Mammary epithelial cell (primary cell): ENCODE measurements around the gene PFN2.

Experiments used
- EZH2 ChIP-seq: IDR thresholded peaks from 2 replicates; pipeline ENCODE4 v1.6.1; 2012; ENCODE audit warnings: low read length, inconsistent platforms, borderline replicate concordance
- TF ChIP-seq, protein P1 (sequence below), 2 donors: IDR thresholded peaks in 1 of 2; conservative IDR thresholded peaks in 1 of 2; 2 replicates each; pipeline ENCODE4 v1.5.1; 2011 to 2012; ENCODE audit warnings: inconsistent platforms in 2 of 2, low read length in 2 of 2, mild to moderate bottlenecking in 2 of 2, control low read depth in 1 of 2, low read depth in 1 of 2; ENCODE audit not compliant: insufficient read depth in 1 of 2; ENCODE audit errors: extremely low read depth in 1 of 2

DNA sequence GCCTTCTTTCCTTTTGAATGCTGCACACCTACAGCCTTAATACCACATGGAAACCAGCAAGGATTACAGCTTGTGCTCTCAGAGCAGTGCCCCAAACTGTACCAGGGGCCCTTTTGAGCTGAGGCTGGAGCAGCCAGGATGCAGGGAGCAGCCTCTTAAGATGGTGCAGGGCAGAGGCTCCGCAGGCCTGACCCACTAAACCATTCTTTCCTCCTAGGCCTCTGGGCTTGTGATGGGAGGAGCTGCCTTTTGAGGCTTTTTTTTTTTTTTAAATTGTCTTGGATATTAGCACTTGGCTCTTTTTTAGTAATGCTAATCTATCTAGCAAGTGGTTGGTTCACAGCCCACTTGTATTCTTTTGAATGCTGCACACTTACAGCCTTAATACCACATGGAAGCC is 37.7 kb downstream of the PFN2 start:
- TF ChIP-seq, protein P1, sequence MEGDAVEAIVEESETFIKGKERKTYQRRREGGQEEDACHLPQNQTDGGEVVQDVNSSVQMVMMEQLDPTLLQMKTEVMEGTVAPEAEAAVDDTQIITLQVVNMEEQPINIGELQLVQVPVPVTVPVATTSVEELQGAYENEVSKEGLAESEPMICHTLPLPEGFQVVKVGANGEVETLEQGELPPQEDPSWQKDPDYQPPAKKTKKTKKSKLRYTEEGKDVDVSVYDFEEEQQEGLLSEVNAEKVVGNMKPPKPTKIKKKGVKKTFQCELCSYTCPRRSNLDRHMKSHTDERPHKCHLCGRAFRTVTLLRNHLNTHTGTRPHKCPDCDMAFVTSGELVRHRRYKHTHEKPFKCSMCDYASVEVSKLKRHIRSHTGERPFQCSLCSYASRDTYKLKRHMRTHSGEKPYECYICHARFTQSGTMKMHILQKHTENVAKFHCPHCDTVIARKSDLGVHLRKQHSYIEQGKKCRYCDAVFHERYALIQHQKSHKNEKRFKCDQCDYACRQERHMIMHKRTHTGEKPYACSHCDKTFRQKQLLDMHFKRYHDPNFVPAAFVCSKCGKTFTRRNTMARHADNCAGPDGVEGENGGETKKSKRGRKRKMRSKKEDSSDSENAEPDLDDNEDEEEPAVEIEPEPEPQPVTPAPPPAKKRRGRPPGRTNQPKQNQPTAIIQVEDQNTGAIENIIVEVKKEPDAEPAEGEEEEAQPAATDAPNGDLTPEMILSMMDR (conservative IDR thresholded peaks at IDR 0.05 in 1 of 2, IDR thresholded peaks at IDR 0.05 in 1 of 2; ENCODE audit: extremely low read depth in 1 of 2, insufficient read depth in 1 of 2, low read depth in 1 of 2, low read length in 2 of 2) = no peak
- no peak for TF ChIP-seq EZH2
